Smooth muscle cell (in vitro differentiated cells): ENCODE measurements around the gene NDUFS7. TPM values are rescaled to one million over a fixed set of nuclear protein-coding genes. Genes with fewer than 3 reads are reported as not detected.

Source experiments
- DNase-seq: peaks from one replicate; lab custom pipeline; 2025; ENCODE audit not compliant: unreplicated experiment; lab: John Stamatoyannopoulos, UW
- H2AFZ ChIP-seq: fragments of 200-600 bp; sonication (generic); 2 replicates; pipeline ENCODE4 v1.6.0; 2016; ENCODE audit warnings: antibody characterized with exemption, low read depth, mild to moderate bottlenecking
- H3F3A ChIP-seq: fragments of 200-600 bp; sonication (generic); 2 replicates; pipeline ENCODE4 v1.6.0; 2017; ENCODE audit warnings: antibody characterized with exemption, low read depth
- H3K27ac ChIP-seq: fragments of 200-600 bp; sonication (generic); 2 replicates; pipeline ENCODE4 v1.5.1; 2016; ENCODE audit warnings: low read depth, mild to moderate bottlenecking
- H3K27me3 ChIP-seq: fragments of 200-600 bp; sonication (generic); 2 replicates; pipeline ENCODE4 v1.6.1; 2016; ENCODE audit warnings: low read depth, mild to moderate bottlenecking
- H3K36me3 ChIP-seq: fragments of 200-600 bp; sonication (generic); 2 replicates; pipeline ENCODE4 v1.5.1; 2016; ENCODE audit warnings: low read depth
- H3K4me1 ChIP-seq: fragments of 200-600 bp; sonication (generic); 2 replicates; pipeline ENCODE4 v1.5.1; 2016; ENCODE audit warnings: low read depth
- H3K4me2 ChIP-seq: fragments of 200-600 bp; sonication (generic); 2 replicates; pipeline ENCODE4 v1.6.0; 2016; ENCODE audit warnings: mild to moderate bottlenecking
- H3K4me3 ChIP-seq: fragments of 200-600 bp; sonication (generic); 2 replicates; pipeline ENCODE4 v1.5.1; 2016; ENCODE audit warnings: mild to moderate bottlenecking
- H3K79me2 ChIP-seq: fragments of 200-600 bp; sonication (generic); 2 replicates; pipeline ENCODE4 v1.6.0; 2016; ENCODE audit warnings: low read depth, mild to moderate bottlenecking
- H3K9ac ChIP-seq: fragments of 200-600 bp; sonication (generic); 2 replicates; pipeline ENCODE4 v1.6.0; 2016; ENCODE audit warnings: low read depth
- H3K9me3 ChIP-seq: fragments of 200-600 bp; sonication (generic); replicated peaks from 2 replicates; pipeline ENCODE4 v1.5.1; 2016; ENCODE audit warnings: low read depth
- H4K20me1 ChIP-seq: fragments of 200-600 bp; sonication (generic); 2 replicates; pipeline ENCODE4 v1.6.0; 2016; ENCODE audit warnings: low read depth
- WGBS: methylation state at CpG from one replicate; pipeline ENCODE4 v1.1.7; 2016; ENCODE audit warnings: low lambda C conversion rate; 5-methylcytosine and 5-hydroxymethylcytosine counted together
- polyA plus RNA-seq: library from polyadenylated mRNA; unstranded; fragments of >200 nt; fragmentation: Nextera tagmentation; extraction: Ambion mirVana; gene quantifications from 2 replicates; pipeline ENCODE4 v1.2.1, GENCODE V29; 2016
- total RNA-seq: library from RNA; depleted of rRNA; stranded (reverse); fragments of >200 nt; gene quantifications from 2 replicates; pipeline ENCODE4 v1.2.3, GENCODE V29; 2014
- TF ChIP-seq, protein P1 (sequence below): fragments of 200-600 bp; sonication (generic); IDR thresholded peaks from 2 replicates; pipeline ENCODE4 v1.5.1; 2017; ENCODE audit warnings: borderline replicate concordance, mild to moderate bottlenecking, antibody characterized with exemption; ENCODE audit not compliant: insufficient read depth, poor library complexity, severe bottlenecking

NDUFS7 gene
- total and polyA plus RNA-seq, 2 experiments from 2014 or later: 95.8 to 245 TPM

DNA sequence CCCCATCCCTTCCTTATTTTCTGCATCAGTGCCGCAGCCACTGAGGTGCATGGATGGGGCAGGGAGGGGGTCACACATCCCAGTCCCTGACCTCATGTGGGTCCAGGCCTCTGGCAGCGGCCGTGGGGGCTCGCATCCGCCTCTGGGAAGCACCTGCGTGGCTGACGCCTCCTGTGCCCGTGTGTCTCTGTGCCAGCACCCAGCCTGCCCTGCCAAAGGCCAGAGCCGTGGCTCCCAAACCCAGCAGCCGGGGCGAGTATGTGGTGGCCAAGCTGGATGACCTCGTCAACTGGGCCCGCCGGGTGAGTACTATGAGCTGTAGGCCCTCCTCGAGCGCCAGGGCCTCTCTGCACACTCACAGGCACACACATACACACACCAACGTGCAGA lies 4.9 kb downstream of the NDUFS7 start:
- Histone ChIP-seq H3K4me1 (peaks cover 7% of the 10 kb centered on the region), H3K79me2 (peaks cover 25% of the 10 kb centered on the region), H3K27ac (no peak overlapping the region), H3K9me3 (no peaks in the 10 kb centered on the region), H4K20me1 (no peaks in the 10 kb centered on the region), H2AFZ (no peak overlapping the region), H3F3A (peaks cover 4% of the 10 kb centered on the region), H3K4me2 (no peak overlapping the region), H3K9ac (no peak overlapping the region), H3K36me3 (no peaks in the 10 kb centered on the region), H3K27me3 (no peaks in the 10 kb centered on the region), H3K4me3 (no peak overlapping the region)
- no peak for DNase-seq
- TF ChIP-seq, protein P1, sequence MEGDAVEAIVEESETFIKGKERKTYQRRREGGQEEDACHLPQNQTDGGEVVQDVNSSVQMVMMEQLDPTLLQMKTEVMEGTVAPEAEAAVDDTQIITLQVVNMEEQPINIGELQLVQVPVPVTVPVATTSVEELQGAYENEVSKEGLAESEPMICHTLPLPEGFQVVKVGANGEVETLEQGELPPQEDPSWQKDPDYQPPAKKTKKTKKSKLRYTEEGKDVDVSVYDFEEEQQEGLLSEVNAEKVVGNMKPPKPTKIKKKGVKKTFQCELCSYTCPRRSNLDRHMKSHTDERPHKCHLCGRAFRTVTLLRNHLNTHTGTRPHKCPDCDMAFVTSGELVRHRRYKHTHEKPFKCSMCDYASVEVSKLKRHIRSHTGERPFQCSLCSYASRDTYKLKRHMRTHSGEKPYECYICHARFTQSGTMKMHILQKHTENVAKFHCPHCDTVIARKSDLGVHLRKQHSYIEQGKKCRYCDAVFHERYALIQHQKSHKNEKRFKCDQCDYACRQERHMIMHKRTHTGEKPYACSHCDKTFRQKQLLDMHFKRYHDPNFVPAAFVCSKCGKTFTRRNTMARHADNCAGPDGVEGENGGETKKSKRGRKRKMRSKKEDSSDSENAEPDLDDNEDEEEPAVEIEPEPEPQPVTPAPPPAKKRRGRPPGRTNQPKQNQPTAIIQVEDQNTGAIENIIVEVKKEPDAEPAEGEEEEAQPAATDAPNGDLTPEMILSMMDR: no peak
- WGBS: 100% methylated on average over 17 of the region's 17 CpGs

DNA sequence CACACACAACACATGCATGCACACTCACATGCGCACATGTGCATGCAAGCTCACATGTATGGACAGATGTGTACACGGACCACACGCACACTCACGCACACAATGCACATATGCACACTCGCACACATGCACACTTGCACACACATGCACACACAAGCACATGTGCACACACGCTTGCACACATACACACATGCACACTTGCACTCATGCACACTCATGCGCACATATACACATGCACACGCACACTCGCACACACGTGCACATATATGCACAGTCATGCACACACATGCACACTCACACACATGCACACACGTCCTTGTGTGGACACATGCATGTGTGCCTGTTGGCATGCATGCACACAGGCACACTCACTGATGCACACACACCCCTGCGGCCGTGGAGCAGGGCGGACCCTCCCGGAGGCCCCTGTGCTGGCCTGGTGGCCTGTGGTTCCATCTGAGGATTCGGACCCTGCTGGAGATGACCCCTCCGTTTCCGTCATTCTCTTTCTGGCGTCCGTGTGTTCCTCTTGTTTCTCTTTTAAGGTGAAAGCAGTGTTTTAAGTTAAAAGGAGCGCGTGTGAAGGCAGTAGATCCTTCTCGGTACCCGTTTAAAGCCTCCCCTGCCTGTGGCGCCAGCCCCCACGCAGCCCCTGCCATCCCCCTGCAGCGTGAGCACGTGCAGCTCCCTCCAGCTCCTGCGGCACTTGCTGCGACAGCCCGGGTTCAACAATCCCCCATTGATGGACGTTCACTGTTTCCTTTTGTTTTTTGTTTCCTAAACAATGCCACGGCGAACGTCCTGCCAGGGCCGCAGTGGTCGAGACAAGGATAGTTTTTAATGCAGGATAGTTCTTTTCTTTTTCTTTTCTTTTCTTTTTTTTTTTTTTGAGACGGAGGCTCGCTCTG lies 5.6 kb downstream of the NDUFS7 start:
- Histone ChIP-seq H3K27ac (no peak overlapping the region), H3K4me3 (no peak overlapping the region), H3K4me1 (peaks cover 7% of the 10 kb centered on the region), H3K27me3 (no peaks in the 10 kb centered on the region), H3K9me3 (no peaks in the 10 kb centered on the region), H3F3A (peaks cover 2% of the 10 kb centered on the region), H3K4me2 (no peak overlapping the region), H2AFZ (no peak overlapping the region), H3K79me2 (peaks cover 20% of the 10 kb centered on the region), H4K20me1 (no peaks in the 10 kb centered on the region), H3K9ac (no peak overlapping the region), H3K36me3 (no peaks in the 10 kb centered on the region)
- TF ChIP-seq, protein P1: no peak
- WGBS: 95% methylated on average over 38 of the region's 39 CpGs
- no peak for DNase-seq

DNA sequence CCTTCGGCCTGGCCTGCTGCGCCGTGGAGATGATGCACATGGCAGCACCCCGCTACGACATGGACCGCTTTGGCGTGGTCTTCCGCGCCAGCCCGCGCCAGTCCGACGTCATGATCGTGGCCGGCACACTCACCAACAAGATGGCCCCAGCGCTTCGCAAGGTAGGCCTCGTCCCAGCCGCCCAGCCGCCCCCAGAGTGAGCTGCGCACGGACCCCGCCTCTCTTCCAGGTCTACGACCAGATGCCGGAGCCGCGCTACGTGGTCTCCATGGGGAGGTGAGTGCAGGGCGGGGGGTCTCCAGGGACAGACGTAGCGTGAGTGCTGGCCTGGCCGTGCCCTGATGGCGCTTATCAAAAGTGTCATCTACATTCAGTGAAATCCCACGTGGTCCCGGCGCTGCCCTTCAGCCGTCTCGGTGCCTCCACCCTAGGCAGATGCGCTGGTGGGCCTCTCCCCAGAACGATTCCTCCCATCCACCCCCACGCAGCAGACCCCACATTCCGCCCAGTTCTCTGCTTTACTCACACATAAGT lies 7.2 kb downstream of the NDUFS7 start:
- DNase-seq: no peak
- no peak overlapping the region for H2AFZ ChIP-seq
- no peaks in the 10 kb centered on the region for H3K36me3 ChIP-seq
- H3K27me3 ChIP-seq: no peaks in the 10 kb centered on the region
- 97% methylated on average over 42 of the region's 42 CpGs for WGBS
- no peaks in the 10 kb centered on the region for H4K20me1 ChIP-seq
- TF ChIP-seq, protein P1: no peak
- no peaks in the 10 kb centered on the region for H3K9me3 ChIP-seq
- H3K27ac ChIP-seq: no peak overlapping the region
- H3K9ac ChIP-seq: no peak overlapping the region
- H3K4me2 ChIP-seq: no peak overlapping the region
- no peaks in the 10 kb centered on the region for H3F3A ChIP-seq
- H3K4me1 ChIP-seq: no peaks in the 10 kb centered on the region
- peaks cover 4% of the 10 kb centered on the region for H3K79me2 ChIP-seq
- no peak overlapping the region for H3K4me3 ChIP-seq

DNA sequence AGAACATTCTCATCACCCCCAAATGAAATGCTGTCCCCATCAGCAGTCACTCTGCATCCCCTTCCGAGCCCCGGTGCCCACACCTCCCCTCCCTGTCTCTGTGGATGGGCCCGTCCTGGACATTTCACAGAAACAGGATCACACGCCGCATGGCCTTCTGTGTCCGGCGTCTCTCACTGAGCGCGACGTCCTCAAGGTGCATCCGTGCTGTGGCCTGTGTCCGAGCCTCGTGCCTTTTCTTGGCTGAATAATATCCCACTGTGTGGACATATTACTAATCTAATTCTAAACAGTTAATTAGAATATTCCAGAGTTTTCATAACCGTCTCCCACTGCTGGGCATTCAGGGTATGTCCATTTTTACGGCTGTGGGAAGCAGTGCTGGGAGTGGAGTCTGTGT lies 8.7 kb downstream of the NDUFS7 start:
- Histone ChIP-seq H3K79me2 (no peaks in the 10 kb centered on the region), H3K4me3 (no peak overlapping the region), H3K36me3 (no peaks in the 10 kb centered on the region), H3F3A (no peaks in the 10 kb centered on the region), H4K20me1 (no peaks in the 10 kb centered on the region), H3K4me1 (no peaks in the 10 kb centered on the region), H3K9me3 (no peaks in the 10 kb centered on the region), H3K27me3 (no peaks in the 10 kb centered on the region), H2AFZ (no peak overlapping the region), H3K4me2 (no peak overlapping the region), H3K27ac (no peak overlapping the region), H3K9ac (no peak overlapping the region)
- 97% methylated on average over 15 of the region's 15 CpGs for WGBS
- DNase-seq: no peak
- TF ChIP-seq, protein P1: no peak
